Measurements from ENCODE around the gene UBAC2. TPM values are rescaled to one million over a fixed set of nuclear protein-coding genes. Genes with fewer than 3 reads are reported as not detected.

UBAC2 gene
- total RNA-seq, 2 donors from 2014 or later, result 72.7 to 80.4 TPM

GRCh38 chr13:99158846-99159245, 41.8 kb upstream of the UBAC2 start:
- Histone ChIP-seq H3K27me3 (ENCODE audit: control insufficient read depth, insufficient read depth, low read length, poor library complexity, severe bottlenecking) (no peaks in the 10 kb centered on the region), H3K9ac (ENCODE audit: extremely low read depth, low read length, poor library complexity, severe bottlenecking) (no peak overlapping the region), H3K9me3 (ENCODE audit: control insufficient read depth, low read length) (no peaks in the 10 kb centered on the region), H3K4me1 (ENCODE audit: control insufficient read depth, insufficient read depth, low read length) (no peaks in the 10 kb centered on the region), H3K27ac (ENCODE audit: low read depth, low read length) (no peak overlapping the region), H3K4me3 (ENCODE audit: low read length) (no peak overlapping the region), H3K36me3 (ENCODE audit: control insufficient read depth, insufficient read depth, low read length) (no peaks in the 10 kb centered on the region)
- Mint-ChIP-seq H3K27ac (no peak overlapping the region), H3K27me3 (ENCODE audit: insufficient read depth) (no peaks in the 10 kb centered on the region), H3K9me3 (no peaks in the 10 kb centered on the region), H3K4me1 (peaks cover 4% of the 10 kb centered on the region), H3K36me3 (ENCODE audit: low read depth) (no peaks in the 10 kb centered on the region), H3K4me3 (no peak overlapping the region)
- no peak for TF ChIP-seq CTCF (conservative IDR thresholded peaks at IDR 0.05)
- DNase-seq, result no peak
- 75 to 88% methylated on average over 6 to 8 of the region's 8 CpGs for WGBS, 2 experiments (ENCODE audit: insufficient coverage in 1 of 2, insufficient read length in 1 of 2)

DNA sequence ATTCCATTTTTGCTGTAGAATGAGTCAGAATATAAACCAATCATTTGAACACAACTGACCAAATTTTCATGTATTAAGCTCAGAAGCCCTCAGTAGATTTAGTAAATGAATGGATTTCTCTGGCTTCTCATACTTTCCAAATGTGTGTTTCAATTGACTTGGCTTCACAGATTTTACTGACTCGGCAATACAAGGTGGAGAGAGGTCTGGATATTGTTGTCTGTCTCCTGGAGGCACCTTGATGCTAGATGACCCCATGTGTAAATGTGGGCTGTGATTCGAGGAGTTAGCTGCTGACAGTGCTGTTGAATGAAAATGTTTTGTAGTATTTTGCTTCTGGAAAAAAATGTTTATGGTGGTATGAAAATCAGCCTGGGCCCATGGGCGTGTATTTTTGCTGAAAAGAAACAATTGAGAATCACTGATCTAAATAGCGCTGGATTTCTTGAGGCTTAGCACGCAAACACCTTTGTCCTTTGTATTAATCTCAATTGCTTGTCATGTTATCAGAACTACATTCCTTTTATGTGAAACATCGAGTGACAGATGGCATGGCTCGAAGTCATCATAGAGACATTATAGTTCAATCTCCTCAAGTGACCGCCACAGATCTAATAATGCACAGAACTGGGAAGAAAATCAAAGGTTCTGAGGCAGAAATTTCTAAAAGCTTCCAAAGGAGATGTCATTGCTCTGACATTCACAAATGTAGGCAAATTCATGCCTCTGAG, 41.2 kb upstream of the UBAC2 start:
- no peaks in the 10 kb centered on the region for H3K9me3 Mint-ChIP-seq
- Histone ChIP-seq H3K27ac (ENCODE audit: low read depth, low read length) (no peak overlapping the region), H3K9me3 (ENCODE audit: control insufficient read depth, low read length) (no peaks in the 10 kb centered on the region), H3K27me3 (ENCODE audit: control insufficient read depth, insufficient read depth, low read length, poor library complexity, severe bottlenecking) (no peaks in the 10 kb centered on the region), H3K9ac (ENCODE audit: extremely low read depth, low read length, poor library complexity, severe bottlenecking) (no peak overlapping the region), H3K4me3 (ENCODE audit: low read length) (no peak overlapping the region), H3K36me3 (ENCODE audit: control insufficient read depth, insufficient read depth, low read length) (no peaks in the 10 kb centered on the region), H3K4me1 (ENCODE audit: control insufficient read depth, insufficient read depth, low read length) (no peaks in the 10 kb centered on the region)
- no peak overlapping the region for H3K27ac Mint-ChIP-seq
- H3K27me3 Mint-ChIP-seq (ENCODE audit: insufficient read depth), result no peaks in the 10 kb centered on the region
- WGBS, 2 experiments (ENCODE audit: insufficient coverage in 1 of 2, insufficient read length in 1 of 2), result 91 to 97% methylated on average over 8 of the region's 8 CpGs
- TF ChIP-seq CTCF (conservative IDR thresholded peaks at IDR 0.05), result no peak
- H3K36me3 Mint-ChIP-seq (ENCODE audit: low read depth), result no peaks in the 10 kb centered on the region
- H3K4me3 Mint-ChIP-seq, result no peak overlapping the region
- H3K4me1 Mint-ChIP-seq, result peaks cover 4% of the 10 kb centered on the region
- DNase-seq, result no peak

GRCh38 chr13:99160415-99160814, 40.2 kb upstream of the UBAC2 start:
- H3K4me3 Mint-ChIP-seq, result no peak overlapping the region
- DNase-seq, result no peak
- no peaks in the 10 kb centered on the region for H3K9me3 ChIP-seq (ENCODE audit: control insufficient read depth, low read length)
- WGBS, 2 experiments (ENCODE audit: insufficient coverage in 1 of 2, insufficient read length in 1 of 2), result 84 to 87% methylated on average over 3 to 4 of the region's 4 CpGs
- H3K4me3 ChIP-seq (ENCODE audit: low read length), result no peak overlapping the region
- H3K36me3 ChIP-seq (ENCODE audit: control insufficient read depth, insufficient read depth, low read length), result no peaks in the 10 kb centered on the region
- no peaks in the 10 kb centered on the region for H3K4me1 ChIP-seq (ENCODE audit: control insufficient read depth, insufficient read depth, low read length)
- no peaks in the 10 kb centered on the region for H3K9me3 Mint-ChIP-seq
- H3K27me3 Mint-ChIP-seq (ENCODE audit: insufficient read depth), result no peaks in the 10 kb centered on the region
- H3K4me1 Mint-ChIP-seq, result peaks cover 4% of the 10 kb centered on the region
- no peak overlapping the region for H3K9ac ChIP-seq (ENCODE audit: extremely low read depth, low read length, poor library complexity, severe bottlenecking)
- H3K36me3 Mint-ChIP-seq (ENCODE audit: low read depth), result no peaks in the 10 kb centered on the region
- no peak overlapping the region for H3K27ac ChIP-seq (ENCODE audit: low read depth, low read length)
- H3K27ac Mint-ChIP-seq, result no peak overlapping the region
- no peaks in the 10 kb centered on the region for H3K27me3 ChIP-seq (ENCODE audit: control insufficient read depth, insufficient read depth, low read length, poor library complexity, severe bottlenecking)
- TF ChIP-seq CTCF (conservative IDR thresholded peaks at IDR 0.05), result no peak
